ENCODE data around the gene AMZ2. TPM values are rescaled to one million over a fixed set of nuclear protein-coding genes. Genes with fewer than 3 reads are reported as not detected.
A peak's percentile ranks its signal among the peaks of the same experiment; 100 is the strongest.
"Not testable (repeated sequence)": the region's sequence is repeated elsewhere in the genome, so short reads cannot be mapped to it uniquely, and the experiment has no call there.

Gene AMZ2
- total RNA-seq, 1 experiment from 2014 or later: 187 TPM

DNA sequence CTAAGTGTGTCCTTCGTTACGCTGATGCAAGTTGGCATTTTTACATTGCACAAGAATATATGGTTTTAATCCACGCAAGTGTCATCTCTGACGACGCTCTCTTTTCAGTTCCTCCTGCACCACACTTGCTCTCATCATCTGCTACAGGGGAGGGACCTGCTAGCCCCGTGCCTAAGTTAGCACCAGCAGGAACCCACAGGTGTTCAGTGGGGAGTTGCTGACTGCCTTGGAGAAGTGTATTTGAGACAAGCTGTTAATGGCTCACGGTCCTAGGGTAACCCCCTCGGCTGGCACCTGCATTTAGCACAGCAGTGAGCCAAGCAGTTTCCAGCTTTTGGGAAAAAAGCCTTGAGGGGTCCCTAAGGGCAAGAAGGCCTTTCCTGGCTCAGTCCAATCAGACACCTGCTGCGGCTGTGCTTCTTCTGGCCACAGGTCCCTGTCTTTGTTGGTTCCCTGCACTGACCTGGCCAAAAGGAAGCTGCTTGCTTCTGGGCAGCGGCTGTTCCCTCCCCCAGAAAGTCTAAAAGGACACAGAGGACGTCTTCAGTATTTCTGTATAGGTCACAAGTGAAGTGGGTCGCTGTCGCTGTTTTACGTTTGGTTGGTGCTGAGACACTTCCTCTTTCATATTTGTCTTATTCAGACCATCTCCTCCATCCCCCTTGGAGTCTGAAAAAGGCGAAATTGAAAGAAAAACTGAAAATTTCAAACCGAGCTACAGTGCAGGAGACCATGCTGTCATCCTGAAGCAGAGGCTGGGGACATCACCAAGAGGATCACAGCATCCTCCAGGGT is 10.3 kb upstream of the AMZ2 start:
- H3K9me3 ChIP-seq, H3K36me3 ChIP-seq, H3K4me3 ChIP-seq, H3K27me3 ChIP-seq, DNase-seq: not testable (repeated sequence)

- H3K4me3 ChIP-seq: no peak overlapping the region
- H3K27me3 ChIP-seq: no peaks in the 10 kb centered on the region
- no peaks in the 10 kb centered on the region for H3K36me3 ChIP-seq
- no peak for DNase-seq
- no peaks in the 10 kb centered on the region for H3K9me3 ChIP-seq
These were observed 9.5 kb upstream of the AMZ2 start for GRCh38 chr17:68238164-68238870.

DNA sequence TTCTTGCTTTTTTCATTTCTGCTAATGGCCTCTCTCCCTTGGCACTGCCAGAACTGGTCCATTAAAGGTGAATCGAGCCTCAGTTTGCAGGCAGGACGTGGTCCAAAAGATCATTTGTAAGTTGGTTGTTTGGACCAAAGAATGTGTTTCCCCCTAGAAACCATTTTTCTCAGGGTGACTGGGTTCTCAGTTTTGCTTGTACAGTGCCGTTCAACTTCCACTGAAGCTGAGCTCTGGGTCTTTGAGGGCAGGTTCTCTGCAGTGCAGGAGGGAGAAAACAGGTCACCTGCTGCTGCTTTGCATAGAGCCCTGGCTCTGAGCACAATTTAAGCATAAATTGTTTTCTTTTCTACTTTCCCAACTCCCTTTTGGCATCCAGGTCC is 9.0 kb upstream of the AMZ2 start:
- no peak overlapping the region for H3K4me3 ChIP-seq
- DNase-seq: no peak
- no peaks in the 10 kb centered on the region for H3K27me3 ChIP-seq
- no peaks in the 10 kb centered on the region for H3K9me3 ChIP-seq
- H3K36me3 ChIP-seq: no peaks in the 10 kb centered on the region

DNA sequence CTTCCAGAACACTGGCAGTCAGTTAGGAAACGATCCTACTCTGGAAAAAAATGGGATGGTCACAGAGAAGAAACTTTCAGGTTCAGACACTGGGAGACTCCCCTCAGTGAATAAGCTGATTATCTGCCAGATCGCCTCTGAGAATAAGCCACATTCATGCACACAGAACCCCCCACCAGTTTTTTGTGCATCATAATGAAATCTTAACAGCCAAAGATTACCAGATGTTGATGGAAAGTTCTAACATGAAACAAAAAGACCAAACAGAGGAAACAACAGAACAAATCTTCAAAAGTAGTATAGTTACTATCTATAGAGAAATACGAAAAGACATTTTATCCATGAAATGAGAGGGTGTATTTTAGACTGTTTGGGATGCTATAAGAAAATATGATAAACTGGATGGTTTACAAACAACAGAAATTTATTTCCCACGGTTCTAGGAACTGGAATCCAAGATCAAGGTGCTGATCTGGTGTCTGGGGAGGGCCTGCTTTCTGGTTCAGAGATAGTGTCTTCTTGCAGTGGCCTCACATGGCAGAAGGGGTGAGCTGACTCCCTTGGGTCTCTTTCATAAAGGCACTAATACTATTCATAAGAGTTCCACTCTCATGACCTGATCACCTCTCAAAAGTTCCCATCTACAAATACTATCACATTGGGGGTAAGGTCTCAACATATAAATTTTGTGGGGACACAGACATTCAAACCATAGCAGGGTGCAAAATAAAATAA is 8.0 kb upstream of the AMZ2 start:
- Histone ChIP-seq H3K9me3 (no peaks in the 10 kb centered on the region), H3K27me3 (no peaks in the 10 kb centered on the region), H3K36me3 (no peaks in the 10 kb centered on the region), H3K4me3 (no peak overlapping the region)
- DNase-seq: no peak

DNA sequence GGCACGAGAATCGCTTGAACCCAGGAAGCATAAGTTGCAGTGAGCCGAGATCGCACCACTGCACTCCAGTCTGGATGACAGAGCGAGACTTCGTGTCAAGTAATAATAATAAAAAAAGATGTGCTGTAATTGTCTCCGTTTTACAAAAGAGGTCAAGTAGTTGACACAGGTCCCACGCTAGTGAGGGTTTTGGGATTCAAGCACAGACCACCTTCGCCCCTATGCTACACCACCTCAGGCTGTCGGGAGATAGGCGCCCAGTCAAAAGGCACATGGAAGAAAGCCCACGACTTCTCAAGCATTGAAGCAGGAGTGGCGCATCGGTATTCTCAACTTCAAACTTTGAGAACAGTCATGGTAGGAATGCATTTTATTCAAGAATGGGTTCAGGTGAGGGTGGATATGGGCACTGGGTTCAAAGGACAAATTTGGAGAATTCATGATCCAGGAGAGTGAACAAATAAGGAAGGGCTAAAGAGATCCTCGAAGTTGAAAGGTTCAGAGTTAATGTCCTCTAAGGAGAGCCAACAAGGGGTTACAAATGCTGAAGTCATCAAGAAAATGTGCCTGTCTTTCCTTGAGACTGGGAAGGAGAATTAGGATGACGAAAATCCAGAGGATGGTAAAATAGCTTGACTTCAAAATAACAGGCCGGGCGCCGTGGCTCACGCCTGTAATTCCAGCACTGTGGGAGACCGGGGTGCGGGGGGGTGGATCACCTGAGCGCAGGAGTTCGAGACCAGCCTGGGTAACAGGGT is 1.4 kb upstream of the AMZ2 start:
- H3K9me3 ChIP-seq: no peaks in the 10 kb centered on the region
- no peak for DNase-seq

GRCh38 chr17:68248199-68248825 is 469 bp downstream of the AMZ2 start:
- Histone ChIP-seq H3K9me3 (no peaks in the 10 kb centered on the region), H3K4me3 (peak overlapping the region; percentile 94), H3K36me3 (peaks cover 19% of the 10 kb centered on the region), H3K27me3 (no peaks in the 10 kb centered on the region)
- DNase-seq: peak; percentile 64

More for the DNA sequence above, 1.4 kb upstream of the AMZ2 start:
- Histone ChIP-seq H3K4me3 (peak overlapping the region; percentile 94; the same call in 1 of the 2 replicates), H3K27me3 (no peaks in the 10 kb centered on the region), H3K36me3 (peaks cover 10% of the 10 kb centered on the region)

GRCh38 chr17:68248891-68249290 is 1.0 kb downstream of the AMZ2 start:
- no peaks in the 10 kb centered on the region for H3K27me3 ChIP-seq
- H3K4me3 ChIP-seq: peak overlapping the region; percentile 94
- DNase-seq: no peak

DNA sequence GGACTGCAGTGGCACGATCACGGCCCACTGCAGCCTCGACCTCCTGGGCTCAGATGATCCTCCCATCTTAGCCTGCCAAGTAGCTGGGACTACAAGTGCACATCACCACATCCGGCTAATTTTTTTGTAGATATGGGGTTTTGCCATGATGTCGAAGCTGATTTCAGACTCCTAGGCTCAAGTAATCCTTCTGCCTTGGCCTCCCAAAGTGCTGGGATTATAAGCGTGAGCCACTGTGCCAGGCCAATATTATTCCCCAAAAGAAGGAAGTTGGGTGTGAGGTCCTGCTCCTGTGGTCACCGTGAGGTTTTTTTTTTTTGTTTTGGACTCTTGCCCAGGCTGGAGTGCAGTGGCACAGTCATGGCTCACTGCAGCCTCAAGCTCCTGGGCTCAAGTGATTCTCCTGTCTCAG is 1.5 kb downstream of the AMZ2 start:
- H3K9me3 ChIP-seq: no peaks in the 10 kb centered on the region
- no peak for DNase-seq
- peaks cover 26% of the 10 kb centered on the region for H3K36me3 ChIP-seq
- no peak overlapping the region for H3K4me3 ChIP-seq
- no peaks in the 10 kb centered on the region for H3K27me3 ChIP-seq

More at GRCh38 chr17:68248891-68249290, 1.0 kb downstream of the AMZ2 start:
- no peaks in the 10 kb centered on the region for H3K9me3 ChIP-seq
- H3K36me3 ChIP-seq: peaks cover 21% of the 10 kb centered on the region

DNA sequence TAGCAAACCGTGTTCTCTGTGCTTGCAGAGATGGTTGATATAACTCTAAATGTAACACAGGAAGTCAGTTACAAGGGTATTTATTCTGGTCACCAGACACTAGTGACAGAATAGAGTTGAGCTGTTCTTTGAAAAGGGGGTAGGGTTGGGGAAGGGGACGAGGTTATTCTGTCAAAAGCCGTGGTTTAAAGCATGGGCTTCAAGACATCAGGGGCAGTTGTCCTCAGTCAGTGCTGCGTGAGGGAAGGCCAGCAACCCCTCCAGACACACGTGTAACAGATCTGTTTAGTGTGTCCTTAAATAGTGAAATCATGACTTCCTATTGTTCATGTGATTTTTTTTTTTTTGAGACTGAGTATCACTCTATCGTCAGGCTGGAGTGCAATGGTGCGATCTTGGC is 5.6 kb downstream of the AMZ2 start:
- not testable (repeated sequence) for H3K4me3 ChIP-seq, H3K9me3 ChIP-seq, DNase-seq, H3K27me3 ChIP-seq
- peaks cover 45% of the 10 kb centered on the region for H3K36me3 ChIP-seq

GRCh38 chr17:68255151-68255550 is 7.3 kb downstream of the AMZ2 start:
- no peak for DNase-seq
- Histone ChIP-seq H3K4me3 (no peak overlapping the region), H3K27me3 (no peaks in the 10 kb centered on the region), H3K36me3 (peaks cover 42% of the 10 kb centered on the region), H3K9me3 (no peaks in the 10 kb centered on the region)

DNA sequence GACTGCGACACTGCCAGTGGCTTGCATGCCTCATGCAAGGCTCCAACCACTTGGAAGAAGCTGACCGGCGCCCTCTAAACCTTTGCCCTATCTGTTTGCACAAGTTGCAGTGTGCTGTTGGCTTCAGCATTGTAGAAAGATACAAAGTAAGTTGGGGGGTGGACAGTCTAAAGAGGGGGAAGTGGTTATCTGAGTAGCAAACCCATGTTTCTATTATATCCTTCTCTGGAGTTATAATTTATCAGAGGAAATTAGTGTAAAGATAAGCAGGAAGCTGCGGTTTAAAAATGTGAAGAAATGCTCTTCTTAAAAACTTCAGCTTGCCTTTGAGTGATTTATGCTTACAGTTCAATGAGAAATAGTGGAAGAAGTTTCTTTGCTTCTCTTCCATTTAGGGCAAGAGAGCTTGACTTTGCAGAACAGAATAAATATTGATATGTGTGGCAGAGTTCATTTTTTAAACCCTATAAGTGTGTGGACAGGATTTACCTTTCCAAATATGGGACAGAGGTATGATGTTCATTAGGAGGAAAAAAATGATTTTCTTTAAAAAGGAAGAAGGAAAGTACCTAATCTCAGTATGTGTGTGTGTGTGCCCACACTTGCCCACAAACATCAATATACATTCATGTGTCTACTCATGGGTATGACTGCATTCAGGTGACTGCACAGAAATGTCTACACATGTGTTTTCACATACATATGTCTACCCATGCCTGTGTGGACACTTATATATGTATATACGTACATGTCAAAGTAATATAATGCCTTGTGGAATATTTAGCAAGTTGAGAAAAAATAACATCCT is 8.1 kb downstream of the AMZ2 start:
- Histone ChIP-seq H3K36me3 (peaks cover 35% of the 10 kb centered on the region), H3K27me3 (no peaks in the 10 kb centered on the region), H3K9me3 (no peaks in the 10 kb centered on the region), H3K4me3 (no peak overlapping the region)
- DNase-seq: no peak

DNA sequence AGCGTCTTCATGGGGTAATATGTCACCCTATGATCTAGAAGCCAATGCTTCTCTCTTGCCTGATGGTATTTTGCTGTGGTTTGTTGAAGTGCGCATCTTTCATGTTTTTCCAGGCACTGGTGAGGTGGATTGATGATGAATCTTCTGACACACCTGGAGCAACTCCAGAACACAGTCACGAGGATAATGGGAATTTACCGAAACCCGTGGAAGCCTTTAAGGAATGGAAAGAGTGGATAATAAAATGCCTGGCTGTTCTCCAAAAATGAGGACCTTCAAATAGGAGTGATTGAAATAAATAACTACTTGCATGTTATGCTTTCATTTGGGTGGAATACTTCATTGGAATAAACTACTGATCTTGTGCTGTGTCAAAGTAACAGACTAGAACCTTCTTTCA is 8.9 kb downstream of the AMZ2 start:
- peaks cover 34% of the 10 kb centered on the region for H3K36me3 ChIP-seq
- not testable (repeated sequence) for DNase-seq, H3K27me3 ChIP-seq, H3K9me3 ChIP-seq, H3K4me3 ChIP-seq

GRCh38 chr17:68257934-68258333 is 10.1 kb downstream of the AMZ2 start:
- Histone ChIP-seq H3K27me3 (no peaks in the 10 kb centered on the region), H3K36me3 (peaks cover 29% of the 10 kb centered on the region), H3K4me3 (no peak overlapping the region), H3K9me3 (no peaks in the 10 kb centered on the region)
- DNase-seq: no peak

DNA sequence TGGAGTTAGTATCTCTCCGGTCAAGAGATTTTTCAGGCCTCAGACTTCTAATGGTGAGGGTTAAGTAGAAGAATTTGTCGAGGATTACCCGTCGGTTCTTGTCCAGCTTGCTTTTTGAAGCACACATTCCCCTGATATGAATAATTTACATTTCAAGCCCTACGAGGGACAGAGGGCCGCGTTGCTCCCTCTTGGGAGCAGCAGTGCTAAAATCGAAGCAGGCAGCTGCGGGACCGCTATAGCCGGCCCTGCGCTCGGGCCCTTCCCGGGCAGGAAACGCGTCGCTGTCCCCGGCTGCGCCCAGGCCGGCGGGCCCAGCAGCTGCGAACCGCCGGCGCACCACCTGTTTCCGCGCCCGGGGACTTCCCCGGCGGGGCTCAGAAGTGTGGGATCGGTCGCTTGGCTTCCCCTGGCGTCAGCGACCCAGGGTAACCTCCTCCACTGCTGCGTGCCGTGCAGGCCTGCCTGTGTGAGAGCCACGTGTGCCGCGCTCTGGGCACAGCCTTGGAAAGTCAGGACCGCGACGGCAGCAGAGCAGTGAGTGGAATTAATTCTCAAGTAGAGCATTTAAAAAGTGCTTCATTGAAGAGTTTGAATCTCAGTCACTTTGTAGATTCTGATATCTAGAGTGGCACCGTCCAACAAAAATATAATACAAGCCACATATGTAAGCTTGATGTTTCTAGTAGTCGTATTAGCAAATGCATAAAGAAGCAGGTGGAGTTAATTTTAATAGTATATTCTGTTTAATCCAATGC is 11.2 kb downstream of the AMZ2 start:
- Histone ChIP-seq H3K36me3 (peaks cover 21% of the 10 kb centered on the region), H3K4me3 (peak overlapping the region; percentile 26)
- H3K27me3 ChIP-seq, H3K9me3 ChIP-seq: not testable (repeated sequence)
- peak; percentile 59 for DNase-seq

DNA sequence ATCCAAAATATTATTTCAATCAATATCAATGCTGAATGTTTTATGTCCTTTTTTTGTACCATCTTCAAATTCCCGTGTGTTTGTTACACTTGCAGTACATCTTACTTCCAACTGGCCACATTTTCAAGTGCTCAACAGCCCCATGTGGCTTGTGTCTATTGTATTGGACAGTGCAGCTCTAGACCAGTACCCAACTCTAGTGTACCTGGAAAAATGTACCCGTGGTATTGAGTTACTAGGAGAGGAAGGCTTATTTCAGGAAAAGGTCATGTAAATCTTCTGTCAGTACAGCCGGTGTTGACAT is 11.8 kb downstream of the AMZ2 start:
- DNase-seq, H3K27me3 ChIP-seq, H3K9me3 ChIP-seq: not testable (repeated sequence)
- Histone ChIP-seq H3K4me3 (peak overlapping the region; percentile 26), H3K36me3 (peaks cover 16% of the 10 kb centered on the region)

Measured in MG63 (cell line).